GM18858 (cell line): ENCODE measurements around the gene PTGES2.
"Not testable (repeated sequence)": the region's sequence is repeated elsewhere in the genome, so short reads cannot be mapped to it uniquely, and the experiment has no call there.

Source experiments
- ATAC-seq: cut with Tn5 transposase; IDR thresholded peaks from one replicate; pipeline ENCODE4 v1.9.1; 2021; ENCODE audit not compliant: unreplicated experiment

Gene PTGES2

DNA sequence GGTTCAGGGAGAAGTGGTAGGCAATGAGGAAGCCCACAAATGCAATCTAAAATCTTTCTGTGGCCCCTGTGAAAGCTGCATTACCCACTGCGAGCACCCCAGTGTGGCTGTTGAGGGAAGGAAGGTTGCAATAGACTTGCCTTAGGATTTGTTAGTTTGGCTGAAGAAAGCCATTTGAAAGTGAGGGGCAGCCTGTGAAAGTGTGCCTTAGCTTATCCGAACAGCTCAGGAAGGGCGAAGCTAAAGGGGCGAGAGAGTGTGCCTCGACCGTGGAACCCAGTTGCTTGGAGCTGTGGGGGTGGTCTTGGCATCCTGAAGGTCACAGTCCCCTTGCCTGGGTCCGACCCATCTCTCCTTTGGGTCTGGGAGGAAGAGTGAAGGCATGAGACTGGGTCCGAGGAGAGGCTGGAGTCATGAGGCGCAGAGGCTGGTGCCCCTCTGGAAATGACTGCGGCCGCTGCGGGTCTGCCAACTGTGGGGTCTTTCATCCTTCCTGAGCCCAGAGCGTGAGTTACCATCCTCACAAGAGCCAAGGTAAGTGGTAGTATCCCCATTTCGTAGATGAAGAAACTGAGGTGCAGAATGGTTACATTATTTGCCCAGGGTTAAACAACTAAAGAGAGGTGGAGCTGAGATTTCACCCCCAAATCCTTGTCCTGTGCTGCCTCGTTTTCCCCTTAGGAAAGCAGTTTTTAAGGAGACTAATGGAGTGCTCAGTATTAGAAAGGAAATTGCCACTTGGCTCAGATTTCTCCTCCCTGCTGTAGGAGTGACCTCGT, 35.1 kb downstream of the PTGES2 start:
- ATAC-seq, result no peak

DNA sequence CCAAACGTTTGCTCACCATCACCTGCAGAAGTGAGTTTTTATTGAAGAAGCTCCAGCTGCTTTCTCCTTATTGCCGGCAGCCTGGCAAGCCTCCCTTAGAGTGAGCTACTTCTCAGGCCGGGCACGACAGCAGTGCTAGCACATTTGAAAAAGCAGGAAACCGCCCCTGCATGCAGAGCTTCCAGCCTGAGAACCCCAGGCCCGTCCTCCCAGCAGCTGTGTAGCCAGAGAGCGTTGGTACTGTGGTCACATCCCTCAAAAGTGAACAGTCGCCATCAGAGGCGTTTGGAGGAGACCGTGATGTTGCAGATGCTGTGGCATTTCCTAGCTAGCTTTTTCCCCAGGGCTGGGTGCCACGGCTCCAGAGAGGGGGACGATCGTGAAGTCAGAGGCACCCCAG, 36.0 kb downstream of the PTGES2 start:
- no peak for ATAC-seq

DNA sequence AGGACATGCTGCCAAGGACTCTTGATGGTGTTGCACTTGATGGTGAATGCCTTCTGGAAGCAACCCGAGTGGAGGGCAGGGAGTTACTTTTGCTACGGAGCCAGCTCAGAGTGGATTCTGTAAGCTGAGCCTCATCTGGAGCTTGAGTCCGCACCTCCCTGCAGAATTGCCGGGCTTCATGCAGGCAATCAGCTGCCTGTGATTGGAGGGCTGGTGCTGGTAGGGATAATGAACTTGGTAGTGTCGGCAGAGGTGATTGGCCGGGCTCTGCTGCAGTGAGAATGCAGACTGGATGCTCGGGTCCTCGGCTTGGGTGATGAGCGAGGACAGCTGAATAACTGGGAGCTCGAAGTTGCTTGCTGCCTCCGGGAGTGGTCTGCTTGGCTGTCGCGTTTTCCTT, 36.4 kb downstream of the PTGES2 start:
- ATAC-seq, result no peak

DNA sequence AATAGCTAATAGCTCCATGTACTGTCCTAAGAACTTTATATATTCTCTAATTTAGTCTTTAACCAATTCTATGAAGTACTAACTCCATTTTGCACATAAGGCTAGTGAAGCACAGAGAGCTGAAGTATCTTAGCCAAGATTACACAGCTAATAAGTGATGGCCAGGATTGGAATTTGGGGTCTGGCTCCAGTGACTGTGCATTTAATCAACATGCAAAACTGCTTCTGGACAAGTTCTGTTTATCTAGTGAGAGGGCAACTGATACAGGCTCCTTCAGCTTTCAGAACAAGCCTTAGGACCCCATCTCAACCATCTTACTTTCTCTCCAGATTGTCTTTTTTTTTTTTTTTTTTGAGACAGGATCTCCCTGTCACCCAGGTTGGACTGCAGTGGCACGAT, 38.2 kb downstream of the PTGES2 start:
- no peak for ATAC-seq

DNA sequence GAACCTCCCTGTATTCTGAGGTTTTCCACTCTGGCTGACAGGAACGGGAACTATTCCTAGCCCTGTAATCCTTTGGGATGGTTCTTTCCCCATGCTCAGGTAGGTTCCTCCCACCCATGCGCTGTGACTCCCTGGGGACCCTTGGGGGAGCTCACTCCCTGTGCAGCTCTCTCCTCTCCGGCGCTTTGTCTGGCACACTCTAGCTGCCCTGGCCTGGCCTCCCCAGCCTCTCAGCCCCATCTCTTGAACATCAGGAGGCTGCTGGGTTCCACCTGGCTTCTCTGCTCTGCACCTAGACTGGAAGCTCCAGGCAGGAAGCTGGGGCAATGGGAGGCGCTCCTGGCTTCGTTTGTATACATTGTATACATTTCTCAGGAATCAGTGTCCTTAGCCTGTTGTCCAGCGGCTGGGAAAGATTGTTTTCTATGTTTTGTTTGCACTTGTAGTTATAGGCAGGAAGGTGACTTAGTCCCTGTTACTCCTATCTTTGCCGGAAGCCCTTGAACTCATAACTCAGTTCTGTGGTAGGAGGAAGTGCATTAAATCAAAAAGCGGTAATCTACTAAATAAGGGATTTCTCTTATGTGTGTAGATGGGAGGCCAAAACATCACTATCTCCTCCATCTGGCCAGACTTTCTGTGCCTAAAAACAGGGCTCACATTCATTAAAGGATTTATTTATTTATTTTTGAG, 39.1 kb downstream of the PTGES2 start:
- no peak for ATAC-seq

DNA sequence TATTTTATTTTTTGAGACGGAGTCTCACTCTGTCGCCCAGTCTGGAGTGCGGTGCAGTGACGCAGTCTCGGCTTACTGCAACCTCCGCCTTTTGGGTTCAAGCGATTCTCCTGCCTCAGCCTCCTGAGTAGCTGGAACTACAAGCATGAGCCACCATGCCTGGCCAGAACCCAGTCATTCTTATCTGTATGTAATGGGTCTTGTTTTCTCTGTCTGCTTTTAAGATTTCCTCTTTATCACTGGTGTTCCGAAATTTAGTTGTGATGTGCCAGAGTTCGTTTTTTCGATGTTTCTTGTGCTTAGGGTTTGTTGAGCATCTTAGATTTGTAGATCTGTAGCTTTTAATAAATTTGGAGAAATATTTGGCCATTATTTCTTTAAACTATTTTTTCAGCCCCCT, 40.3 kb downstream of the PTGES2 start:
- ATAC-seq, result no peak

DNA sequence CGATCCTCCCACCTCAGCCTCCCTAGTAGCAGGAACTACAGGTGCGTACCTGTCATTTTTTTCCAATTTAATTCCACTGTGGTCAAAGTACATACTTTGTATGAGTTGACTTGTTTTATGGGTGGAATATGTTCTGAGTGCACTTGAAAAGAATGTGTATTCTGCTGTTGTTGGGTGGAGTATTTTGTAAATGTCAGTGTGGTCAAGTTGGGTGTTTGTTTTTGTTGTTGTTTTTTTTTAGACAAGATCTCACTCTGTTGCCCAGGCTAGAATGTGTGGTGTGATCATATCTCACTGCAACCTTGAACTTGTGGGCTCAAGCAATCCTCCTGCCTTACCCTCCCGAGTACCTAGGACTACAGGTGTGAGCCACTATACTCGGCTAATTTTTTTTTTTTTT, 41.6 kb downstream of the PTGES2 start:
- no peak for ATAC-seq

DNA sequence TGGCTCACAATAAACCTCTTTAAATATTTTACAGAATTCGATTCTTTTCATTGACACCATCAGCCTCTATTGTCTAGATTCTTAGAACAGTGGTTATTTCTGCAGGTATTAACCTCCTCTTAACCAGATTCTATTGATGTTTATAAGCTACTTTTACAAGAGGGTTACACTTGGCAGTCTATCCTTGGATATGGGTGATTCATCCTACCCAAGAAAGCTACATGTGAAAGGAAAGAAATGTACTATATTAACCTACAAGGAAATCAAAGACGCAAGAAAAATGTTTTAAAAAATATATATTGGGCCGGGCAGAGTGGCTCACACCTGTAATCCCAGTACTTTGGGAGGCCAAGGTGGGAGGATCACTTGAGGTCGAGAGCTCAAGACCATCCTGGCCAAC, 42.8 kb downstream of the PTGES2 start:
- ATAC-seq, result no peak

DNA sequence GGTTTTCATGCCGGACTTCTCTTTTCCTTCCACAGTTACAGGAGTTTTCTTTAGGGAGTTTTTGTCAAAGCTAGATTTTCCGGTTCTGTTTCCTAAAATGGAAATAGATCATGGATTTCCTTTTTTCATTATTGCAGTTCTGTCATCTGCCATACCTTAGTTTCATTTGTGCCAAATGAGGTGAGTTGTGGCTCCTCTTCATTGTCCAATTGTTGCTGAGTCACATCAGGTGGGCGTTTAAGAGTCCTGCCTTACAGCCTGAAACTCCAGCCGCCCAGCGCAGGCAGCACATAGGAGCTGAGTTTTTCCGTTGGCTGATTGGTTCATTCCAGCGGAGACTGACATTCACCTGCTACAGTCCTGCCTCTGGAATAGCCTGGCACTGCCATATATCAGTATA, 45.4 kb downstream of the PTGES2 start:
- no peak for ATAC-seq

DNA sequence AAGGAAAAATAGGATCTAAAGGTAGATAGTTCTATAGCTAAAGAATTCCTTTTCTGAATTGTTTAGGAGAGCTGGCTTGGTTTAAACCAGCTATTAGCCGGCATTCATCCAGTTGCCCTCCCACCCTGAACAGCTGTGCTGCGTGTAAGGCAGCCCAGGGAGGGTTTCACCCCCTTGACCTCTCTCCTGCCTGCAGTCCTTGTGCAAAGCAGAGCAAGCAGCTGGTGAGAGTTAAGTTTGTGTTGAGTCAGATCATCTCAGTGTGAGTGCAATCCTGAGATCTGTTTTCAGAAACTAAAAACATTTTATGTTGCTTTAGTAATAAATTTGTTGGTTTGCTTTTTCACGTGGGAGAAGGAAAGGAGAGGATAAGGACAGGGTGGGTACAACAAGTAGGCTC, 46.5 kb downstream of the PTGES2 start:
- ATAC-seq, result no peak

DNA sequence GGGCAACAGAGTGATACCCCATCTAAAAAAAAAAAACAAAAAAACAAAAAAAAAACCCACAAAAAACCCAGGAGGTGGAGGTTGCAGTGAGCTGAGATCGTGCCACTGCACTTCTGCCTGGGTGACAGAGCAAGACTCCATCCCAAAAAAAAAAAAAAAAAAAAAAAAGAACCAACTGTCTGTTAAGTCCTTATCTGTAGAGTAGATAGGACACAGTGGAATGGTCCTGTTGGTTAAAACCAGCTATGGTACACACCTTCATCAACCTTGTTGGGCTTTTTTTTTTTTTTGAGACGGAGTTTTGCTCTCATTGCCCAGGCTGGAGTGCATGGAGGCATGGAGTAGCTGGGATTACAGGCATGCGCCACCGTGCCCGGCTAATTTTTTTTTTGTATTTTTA, 47.3 kb downstream of the PTGES2 start:
- ATAC-seq, result no peak

DNA sequence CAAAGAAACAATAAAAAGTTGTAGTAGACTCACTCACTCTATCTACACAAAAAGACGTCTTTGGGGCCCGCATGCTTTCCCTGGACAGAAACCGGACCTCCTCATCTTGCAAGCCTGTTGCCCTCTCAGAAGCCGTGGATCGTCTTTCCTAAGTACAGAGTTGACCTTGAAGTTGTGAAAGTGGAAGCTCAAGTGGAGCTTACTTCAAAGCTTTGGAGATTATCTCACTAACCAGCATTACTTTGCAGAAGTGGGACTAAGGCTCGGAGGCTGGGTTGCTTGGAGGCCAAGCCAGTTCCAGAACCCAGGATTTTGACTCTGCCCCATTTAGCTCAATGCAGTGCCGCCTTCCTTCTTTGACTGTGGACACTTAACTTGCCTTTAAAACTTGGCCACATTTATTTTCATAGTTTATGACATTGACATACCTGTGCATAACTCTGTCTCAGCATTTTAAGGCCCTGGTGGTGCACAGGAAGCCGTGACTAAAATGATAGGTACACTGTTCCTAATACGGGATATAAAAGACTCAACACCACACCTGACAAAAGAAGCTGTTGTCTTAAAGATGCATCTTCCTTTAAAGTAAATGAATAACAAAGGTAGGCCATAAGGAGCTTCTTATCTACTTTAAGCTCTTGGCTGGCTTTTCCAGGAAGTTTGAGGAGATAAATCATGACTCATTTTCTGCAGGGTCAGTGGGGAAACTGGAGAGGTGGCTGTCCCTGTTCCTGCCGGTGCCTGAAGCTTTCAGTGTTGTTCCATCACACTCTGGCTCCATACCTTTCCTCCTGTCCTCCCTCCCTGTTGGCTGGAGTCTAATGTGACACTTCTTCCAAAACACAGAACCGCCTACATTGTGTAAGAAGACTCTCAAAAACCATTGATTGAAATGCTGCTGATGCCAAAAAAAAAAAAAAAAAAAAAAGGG, 48.8 kb downstream of the PTGES2 start:
- no peak for ATAC-seq

DNA sequence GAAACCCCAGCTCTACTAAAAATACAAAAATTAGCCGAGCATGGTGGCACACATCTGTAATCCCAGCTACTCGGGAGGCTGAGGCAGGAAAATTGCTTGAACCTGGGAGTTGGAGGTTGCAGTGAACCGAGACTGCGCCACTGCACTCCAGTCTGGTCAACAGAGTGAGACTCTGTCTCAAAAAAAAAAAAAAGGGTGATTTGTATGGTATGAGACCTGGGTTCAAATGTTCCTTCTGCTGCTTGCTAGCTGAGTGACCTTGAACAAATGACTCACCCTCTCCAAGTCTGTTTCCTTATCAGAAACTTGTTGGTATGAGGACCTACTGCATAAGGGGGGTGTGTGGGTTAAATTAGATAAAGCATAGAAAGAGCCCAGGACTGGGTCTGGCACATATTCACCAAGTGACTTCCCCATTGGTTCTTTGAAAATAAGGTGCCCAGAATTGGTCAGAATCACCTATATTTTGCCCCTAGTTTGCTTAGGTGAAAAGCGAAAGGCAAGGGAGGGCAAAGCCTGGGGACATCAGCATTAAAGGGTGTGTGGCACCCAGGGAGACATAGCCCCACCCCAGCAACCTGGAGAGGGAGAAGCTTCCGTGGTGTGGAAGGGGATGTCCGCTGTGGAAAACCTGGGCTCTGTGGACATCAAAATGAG, 49.6 kb downstream of the PTGES2 start:
- no peak for ATAC-seq

DNA sequence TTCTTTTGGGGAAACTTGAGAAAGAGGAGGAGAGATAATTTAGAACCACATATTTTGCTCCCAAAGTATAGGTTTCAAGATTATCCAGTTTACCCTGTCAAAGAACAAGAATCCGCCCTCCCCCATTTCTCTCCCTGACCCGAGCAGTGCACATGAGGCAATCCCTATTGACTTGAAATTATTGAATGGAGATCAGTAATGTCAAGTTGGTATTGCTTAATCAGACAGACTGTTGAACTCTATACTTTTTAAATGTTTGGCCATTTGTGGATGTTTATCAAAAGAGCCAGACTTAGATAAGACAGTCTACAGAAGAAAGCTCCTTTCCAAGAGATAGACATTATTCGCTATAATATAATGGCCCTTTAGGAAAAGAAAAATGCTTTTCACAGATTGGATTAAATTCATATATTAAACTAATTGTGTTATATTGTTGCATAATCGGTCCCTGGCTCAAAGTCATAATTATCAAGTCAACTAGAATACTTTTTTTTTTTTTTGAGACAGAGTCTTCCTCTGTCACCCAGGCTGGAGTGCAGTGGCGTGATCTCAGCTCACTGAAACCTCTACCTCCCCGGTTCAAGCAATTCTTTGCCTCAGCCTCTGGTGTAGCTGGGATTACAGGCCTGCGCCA, 54.2 kb downstream of the PTGES2 start:
- ATAC-seq, result no peak

DNA sequence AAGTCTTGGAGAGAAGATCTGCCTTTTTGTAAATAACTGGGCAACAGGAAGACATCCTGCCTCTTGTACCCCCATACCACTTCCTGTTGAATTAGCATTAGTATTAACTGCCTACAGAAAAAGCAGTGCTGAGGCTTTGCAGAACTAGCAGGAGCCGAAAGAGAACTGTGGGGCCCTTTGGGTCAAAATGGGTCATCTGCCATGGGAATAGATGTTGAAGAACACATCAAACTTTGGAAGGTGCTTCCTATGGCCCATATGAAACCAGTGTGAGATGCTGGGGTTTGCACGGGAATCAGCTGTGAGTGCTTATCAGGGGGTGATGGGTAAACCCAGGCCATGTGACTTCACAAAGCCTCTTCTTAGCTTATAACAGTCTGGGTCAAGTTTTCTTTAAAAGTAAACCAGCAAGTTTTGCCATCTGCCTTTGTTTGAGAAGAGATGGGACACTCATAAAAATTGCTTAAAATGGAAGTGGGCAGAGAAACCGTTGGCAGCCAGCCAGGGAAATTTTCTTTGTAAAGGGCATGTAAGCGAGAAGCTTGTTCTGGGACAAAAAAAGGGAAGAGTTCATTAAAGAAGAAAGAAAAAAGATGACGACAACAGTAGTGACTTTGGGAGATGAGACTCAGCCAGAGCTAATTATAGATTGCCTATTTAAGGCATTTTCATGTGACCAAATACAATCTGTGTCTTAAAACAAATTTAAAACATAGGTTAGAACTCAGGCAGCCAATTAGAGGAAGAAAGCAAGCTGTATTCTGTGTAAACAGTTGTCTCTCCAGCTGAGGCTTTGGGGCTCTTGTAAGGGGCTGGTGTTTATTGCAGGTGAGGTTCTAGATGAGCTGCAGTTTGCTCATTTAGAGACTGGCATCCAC, 55.1 kb downstream of the PTGES2 start:
- ATAC-seq, result no peak

DNA sequence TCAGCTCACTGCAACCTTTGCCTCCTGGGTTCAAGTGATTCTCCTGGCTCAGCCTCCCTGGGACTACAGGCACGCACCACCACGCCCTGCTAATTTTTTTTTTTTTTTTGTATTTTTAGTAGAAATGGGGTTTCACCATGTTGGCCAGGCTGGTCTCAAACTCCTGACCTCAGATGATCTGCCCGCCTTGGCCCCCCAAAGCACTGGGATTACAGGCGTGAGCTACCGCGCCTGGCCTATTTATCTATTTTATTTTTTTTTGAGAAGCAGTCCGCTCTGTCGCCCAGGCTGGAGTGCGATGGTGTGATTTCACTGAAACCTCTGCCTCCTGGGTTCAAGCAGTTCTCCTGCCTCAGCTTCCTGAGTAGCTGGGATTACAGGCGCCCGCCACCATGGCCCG, 56.1 kb downstream of the PTGES2 start:
- not testable (repeated sequence) for ATAC-seq

DNA sequence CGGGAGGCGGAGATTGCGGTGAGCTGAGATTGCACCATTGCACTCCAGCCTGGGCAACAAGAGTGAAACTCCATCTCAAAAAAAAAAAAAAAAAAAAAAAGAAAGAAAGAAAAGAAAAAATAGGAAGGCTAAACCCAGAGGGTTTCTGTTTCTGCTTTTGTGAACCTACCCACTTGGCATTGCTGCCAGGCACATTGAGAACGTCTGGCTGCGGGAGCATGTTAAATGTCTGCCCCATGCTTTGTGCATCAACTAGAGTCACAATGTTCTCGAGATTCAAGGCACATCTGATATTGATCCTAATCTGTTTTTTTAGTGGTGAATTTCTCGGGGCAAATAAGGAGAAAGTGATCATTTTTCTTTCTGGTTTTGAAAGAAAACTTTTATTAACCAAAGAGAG, 56.7 kb downstream of the PTGES2 start:
- no peak for ATAC-seq
